ENCODE measurements around the gene TLCD5.

GRCh38 chr11:120344302-120345004, 19.4 kb downstream of the TLCD5 start:
- TF ChIP-seq CTCF (IDR thresholded peaks at IDR 0.05) (no peak), POLR2A (IDR thresholded peaks at IDR 0.05) (no peak)
